SW480 (cell line): ENCODE data around the gene XIRP1.
A peak's percentile ranks its signal among the peaks of the same experiment; 100 is the strongest.

ENCODE experiments used
- DNase-seq: peaks from one replicate; pipeline ENCODE4 v3.0.0-alpha.2; 2016; ENCODE audit warnings: low spot score

The XIRP1 gene

GRCh38 chr3:39209329-39209970, 17.1 kb upstream of the XIRP1 start:
- no peak for DNase-seq

DNA sequence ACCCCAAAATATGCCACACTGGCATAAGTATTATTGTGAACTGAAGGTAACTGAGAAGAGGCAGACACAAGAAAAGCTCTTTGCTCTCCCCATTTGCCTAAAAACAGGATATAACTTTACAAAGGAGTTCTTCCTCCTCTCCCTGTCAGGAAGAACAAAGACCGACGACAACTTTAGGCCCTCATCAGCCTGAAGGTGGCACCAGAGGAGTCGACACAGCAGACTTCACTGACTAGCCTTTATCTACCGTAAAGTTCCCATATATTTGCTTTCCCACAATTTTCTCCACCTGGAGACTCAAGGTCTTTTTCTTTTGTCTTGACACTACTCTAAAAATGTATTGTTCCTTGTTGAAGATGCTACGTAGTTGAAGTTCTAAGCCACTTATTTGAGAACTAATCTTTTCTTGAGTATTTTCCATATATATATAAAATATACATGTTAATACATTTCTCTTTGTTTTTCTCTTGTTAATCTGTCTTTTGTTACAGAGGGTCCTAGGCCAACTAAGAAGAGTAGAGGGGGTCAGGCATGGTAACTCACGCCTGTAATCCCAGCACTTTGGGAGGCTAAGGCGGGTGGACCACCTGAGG, 16.2 kb upstream of the XIRP1 start:
- DNase-seq: peak; percentile 47

DNA sequence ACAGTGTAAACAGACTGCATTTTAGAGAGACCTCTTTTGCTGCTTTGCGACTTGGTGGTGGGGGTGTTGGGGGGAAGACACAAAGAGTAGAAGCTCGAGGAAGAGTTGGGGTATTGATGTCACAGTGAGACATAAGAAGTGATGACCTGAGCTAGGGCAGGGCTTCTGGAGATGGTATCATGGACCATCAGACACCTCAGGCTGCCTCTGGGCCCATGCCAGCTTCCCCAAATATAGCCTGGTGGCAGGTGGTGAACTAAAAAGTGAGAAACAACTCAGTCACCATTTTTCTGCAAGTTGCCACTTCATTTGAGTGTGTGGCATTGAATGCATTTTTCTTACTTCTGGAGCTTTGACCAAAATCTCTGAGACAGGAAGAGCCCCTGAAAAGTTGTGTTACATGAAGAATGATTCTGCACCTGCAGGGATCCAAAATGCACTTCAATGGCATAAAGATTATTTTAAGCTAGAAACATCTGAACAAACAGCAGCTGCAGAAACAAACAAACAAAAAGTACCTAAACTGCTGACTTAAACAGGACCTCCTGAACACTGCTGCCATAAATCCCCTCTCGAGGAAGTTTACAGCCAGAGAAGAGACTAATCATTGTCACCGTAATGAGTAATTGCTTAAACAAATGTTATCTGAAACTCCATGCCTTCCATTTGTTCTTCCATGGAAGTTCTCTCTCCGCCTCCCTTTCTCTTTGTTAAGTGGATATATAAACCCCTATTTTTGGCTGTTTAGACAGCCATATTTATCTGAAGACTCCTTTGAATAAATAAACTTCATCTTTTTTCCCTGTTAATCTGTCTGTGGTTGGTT, 15.2 kb upstream of the XIRP1 start:
- DNase-seq: no peak

GRCh38 chr3:39205919-39206516, 13.6 kb upstream of the XIRP1 start:
- no peak for DNase-seq

DNA sequence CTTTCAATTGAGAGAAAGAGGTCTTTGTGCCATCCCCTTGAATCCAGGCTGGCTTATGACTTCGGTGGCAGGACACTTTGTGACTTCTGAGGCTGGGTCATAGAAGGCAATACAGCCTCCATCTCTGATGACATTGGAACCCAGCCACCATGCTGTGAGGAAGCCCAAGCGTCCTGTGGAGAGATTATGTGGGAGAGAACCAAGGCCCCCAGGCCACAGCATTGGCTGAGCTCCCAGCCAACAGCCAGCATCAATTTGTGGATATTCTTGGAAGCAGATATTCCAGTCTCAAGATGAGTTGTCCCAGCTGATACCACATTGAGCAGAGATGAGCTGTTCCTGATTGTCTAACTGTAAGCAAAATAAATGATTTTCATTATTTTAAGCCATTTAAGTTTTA, 12.7 kb upstream of the XIRP1 start:
- no peak for DNase-seq

DNA sequence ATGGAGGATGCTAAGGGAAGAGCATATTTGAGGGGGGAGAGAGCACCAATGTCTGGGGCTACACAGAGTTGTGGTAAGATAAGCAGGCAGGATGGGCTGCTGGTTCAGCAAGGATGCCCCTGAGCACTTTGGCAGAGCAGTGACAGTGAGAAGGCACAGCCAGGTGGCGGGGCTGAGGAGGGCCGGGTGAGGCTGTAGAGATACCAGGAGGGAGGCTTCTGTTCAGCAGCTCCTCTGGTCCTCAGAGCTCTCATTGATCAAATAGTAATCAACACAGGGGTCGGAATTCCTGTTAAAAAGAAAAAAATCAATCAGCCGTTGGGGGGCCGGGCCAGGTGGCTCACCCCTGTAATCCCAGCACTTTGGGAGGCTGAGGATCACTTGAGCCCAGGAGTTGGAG, 11.5 kb upstream of the XIRP1 start:
- DNase-seq: no peak

DNA sequence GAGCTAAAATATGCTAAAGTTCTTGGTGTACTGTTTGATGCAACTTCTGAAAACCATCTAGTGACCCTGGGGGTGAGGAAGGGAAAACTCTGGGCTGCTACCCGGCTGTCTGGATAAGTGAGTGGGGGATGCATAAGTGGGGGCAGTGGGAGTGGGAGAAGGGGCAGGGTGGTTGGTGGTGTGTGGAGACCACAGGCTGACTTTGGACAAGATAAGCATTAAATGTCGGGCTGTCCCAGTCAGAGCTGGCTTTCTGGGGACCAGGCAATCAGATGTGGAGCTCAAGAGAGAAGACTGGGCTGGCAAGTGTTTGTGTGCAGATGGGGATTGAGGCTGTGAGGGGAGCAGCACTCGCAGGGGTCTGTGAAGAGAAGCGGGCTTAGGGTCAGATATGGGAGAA, 11.0 kb upstream of the XIRP1 start:
- no peak for DNase-seq

- no peak for DNase-seq
Measured at GRCh38 chr3:39202094-39202493, 9.7 kb upstream of the XIRP1 start.

- no peak for DNase-seq
Measured at GRCh38 chr3:39196671-39197356, 4.4 kb upstream of the XIRP1 start.

- DNase-seq: no peak
Measured at GRCh38 chr3:39196034-39196433, 3.6 kb upstream of the XIRP1 start.

- no peak for DNase-seq
Measured at GRCh38 chr3:39193391-39193790, 996 bp upstream of the XIRP1 start.

GRCh38 chr3:39191773-39192172, 622 bp downstream of the XIRP1 start:
- no peak for DNase-seq

DNA sequence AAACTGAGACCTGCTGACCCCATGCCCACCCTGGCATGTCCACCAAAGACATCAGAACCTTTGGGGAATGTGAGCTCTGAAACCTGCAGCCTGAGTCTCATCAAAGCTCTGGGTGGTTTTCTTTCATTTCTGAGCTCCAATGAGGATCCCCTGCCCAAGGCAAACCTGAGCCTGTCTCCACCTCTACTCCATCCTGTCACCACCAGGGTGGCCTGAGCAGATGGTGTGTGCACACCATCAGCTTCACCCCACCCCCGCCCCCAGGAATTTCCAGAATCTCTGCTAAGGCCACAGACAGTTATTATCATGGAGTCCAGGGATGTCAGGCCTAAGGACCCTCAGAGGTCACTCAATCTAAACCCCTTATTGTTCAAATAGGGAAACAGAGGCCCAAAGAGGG, 1.3 kb downstream of the XIRP1 start:
- no peak for DNase-seq

GRCh38 chr3:39190281-39191025, 1.9 kb downstream of the XIRP1 start:
- DNase-seq: no peak

- peak; percentile 73 for DNase-seq
Measured at GRCh38 chr3:39189959-39190269, 2.5 kb downstream of the XIRP1 start.

DNA sequence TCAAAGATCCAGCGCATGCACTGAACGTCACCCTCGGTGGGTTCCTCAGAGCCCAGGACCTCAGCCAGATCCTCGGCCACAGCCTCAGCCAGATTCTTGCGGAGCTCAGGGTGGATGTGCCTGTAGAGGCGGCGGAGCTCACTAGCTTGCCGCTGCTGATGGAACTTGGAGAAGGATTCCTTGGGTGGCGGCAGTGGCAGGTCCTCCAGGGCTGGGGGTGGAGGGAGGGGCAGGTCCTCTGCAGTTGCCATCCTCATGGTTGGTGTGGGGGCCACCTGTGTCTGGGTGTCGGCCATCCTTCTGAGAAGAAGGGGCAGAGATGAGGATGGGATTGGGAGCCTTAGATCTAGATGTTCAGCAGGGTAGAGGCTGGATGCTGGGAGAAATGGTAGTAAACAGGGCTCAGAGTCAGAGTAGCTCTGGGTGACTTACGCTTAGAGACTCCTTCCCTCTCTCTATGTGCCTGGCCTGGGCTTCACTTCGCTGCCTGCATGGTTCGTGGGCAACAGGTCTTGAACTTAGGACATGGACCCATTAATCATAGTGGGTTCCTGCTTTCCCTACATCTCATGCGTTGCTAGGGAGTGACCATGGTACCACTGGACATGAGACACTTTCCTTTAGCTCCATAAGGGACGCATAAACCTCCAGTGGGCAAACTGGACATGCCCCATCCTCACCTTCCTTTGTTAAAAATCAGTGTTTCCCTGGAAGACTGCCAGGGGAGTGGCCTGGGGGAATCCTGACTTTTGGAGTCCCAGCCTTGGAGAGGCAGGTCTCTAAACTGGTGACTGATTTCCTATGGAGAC, 3.0 kb downstream of the XIRP1 start:
- no peak for DNase-seq

- DNase-seq: no peak
Measured at GRCh38 chr3:39188271-39189149, 3.9 kb downstream of the XIRP1 start.

- no peak for DNase-seq
Measured at GRCh38 chr3:39187372-39188155, 4.8 kb downstream of the XIRP1 start.

GRCh38 chr3:39186692-39187151, 5.7 kb downstream of the XIRP1 start:
- DNase-seq: no peak
